ENCODE results near the gene CLNK.
"Not testable (repeated sequence)": the region's sequence is repeated elsewhere in the genome, so short reads cannot be mapped to it uniquely, and the experiment has no call there.

The CLNK gene

DNA sequence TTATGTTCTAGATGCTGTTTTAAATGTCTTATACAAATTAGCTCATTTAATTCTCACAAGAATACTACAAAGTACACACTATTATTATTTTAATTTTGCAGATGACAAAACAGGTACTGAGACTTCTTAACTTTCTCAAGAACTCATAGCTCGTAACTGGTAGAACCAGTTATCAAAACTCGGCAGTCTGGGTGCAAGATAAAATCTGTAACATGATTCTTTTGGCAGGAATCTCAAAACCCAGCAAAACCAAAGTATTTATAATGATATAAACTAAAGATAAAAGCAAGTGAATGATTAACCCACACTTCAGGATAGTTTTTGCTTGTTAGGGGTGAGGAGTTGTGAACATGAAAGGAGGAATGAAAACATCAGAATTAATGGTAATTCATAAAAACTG, 27.6 kb downstream of the CLNK start:
- DNase-seq, result no peak

GRCh38 chr4:10656420-10656819, 28.1 kb downstream of the CLNK start:
- DNase-seq, result no peak

DNA sequence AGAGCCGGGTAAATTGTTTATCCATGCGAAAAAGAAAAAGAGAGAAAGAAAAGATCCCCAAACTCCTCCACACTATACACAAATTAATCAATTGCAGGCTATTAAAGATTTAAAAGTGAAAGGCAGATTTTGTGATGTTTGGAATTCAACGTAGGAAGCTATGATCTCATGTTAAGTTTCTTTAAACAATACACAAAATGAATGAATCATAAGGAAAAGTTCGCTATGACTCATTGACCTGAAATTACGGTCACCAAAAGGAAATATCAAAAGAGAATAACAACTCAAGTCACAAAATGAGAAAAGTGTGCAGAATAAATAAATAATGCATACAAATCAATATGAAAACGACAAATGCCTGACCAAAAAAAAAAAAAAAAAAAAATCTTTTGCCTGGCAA, 28.6 kb downstream of the CLNK start:
- no peak for DNase-seq

DNA sequence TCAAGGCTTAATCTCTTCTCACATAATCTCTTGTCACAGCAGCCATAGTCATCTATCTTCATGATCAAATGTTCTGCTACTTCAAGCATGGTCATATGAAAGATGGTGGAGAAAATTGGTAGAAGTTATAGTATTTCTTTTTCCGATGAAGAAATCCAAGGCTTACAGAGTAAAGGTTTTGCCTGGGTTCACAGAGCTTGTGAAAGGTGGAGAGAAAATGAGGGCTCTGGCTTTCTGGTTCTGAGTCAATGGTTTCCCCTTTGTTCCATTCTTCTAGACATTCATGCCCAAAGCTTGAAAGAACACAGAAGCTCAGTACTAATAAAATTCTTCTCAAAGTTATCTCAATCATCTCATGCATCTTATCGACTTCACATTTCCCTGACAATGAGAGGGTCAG, 36.1 kb downstream of the CLNK start:
- no peak for DNase-seq

GRCh38 chr4:10647846-10648245, 36.7 kb downstream of the CLNK start:
- DNase-seq, result no peak

DNA sequence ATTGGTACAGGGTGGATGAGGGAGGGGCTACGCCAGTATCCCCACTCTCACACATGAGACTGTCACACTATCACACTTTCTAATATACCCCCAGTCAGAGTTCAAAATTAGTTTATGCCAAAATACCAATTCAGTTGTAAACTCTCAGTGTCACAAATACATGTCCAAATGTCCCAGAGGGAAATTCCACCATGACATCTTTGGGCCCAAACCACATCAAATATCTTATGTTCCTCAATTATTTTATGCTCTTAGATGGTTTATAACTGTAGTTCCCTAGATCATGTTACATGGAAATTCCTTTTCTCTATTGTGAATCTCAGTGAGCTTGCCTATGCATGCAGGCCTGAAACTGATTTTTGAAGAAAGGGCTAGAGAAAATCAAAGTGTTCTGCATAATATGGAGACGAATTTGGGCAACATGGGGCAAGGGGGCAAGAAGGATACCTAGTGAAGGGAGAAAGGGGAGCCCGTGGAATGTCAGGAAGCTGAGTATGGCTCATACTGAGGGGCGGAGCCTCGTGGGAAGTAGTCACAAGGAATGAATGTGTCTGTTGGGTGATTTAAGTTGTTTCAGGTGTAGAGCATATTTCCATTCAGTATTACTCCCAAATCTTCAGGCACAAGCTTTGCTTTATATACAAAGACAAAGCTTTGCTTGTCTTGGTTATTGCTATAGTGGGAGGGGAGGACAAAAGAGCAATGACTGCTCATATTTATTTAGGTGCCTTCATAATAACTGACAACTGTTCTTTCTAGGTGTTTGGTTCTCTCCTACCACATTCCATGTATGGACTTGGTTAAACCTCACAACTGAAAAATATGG, 40.8 kb downstream of the CLNK start:
- no peak for DNase-seq

DNA sequence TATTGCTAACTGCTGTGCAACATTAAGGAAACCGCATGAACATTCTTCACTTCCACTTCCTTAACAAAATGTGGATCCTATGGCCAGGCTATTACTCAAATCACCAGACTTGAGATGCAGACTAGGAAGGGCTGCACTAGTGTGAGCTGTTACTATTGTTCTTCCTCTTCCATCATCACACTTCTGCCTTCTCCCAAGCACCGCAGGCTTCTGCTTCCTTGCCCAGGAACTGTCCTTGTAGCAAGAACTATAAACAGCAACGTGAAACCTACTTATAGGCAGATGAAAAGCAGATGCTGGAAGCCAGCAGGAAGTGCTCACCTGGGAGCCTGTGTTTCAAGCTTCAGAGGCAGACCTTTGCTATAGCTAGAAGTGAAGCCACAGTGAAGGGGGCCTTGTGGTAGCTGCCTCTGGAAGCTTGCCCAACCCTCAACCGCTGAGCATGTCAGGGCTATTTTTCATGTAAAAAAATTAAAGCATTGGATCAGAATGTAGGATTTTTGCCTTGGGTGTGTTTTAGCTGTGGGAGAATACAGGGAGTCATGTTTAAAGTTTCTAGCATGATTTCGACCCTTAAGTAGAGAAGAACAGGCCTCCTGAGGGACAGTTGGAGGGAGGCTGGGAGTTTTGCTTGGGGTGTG, 43.9 kb downstream of the CLNK start:
- no peak for DNase-seq

DNA sequence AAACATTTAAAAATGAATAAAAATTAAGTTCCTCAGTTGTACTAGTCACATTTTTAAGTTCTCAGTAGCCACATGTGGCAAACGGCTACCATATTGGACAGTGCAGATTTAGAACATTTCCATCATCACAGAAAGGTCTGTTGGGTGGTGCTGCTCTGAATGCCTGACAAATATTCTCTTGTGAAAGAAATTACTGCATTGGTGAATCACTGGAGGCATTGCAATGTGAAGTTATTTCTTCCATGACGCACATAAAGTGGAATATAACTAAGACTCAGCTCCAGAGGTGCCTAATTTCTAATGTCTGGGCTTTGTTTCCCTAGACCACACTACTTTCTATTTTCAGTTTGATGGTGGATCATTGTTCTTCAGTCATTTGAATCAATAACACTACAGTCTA, 44.9 kb downstream of the CLNK start:
- no peak for DNase-seq

- DNase-seq, result no peak
Observed at GRCh38 chr4:10639100-10639499, 45.5 kb downstream of the CLNK start.

- DNase-seq, result no peak
Observed at GRCh38 chr4:10635091-10635490, 49.5 kb downstream of the CLNK start.

- no peak for DNase-seq
Observed at GRCh38 chr4:10629394-10629793, 55.2 kb downstream of the CLNK start.

DNA sequence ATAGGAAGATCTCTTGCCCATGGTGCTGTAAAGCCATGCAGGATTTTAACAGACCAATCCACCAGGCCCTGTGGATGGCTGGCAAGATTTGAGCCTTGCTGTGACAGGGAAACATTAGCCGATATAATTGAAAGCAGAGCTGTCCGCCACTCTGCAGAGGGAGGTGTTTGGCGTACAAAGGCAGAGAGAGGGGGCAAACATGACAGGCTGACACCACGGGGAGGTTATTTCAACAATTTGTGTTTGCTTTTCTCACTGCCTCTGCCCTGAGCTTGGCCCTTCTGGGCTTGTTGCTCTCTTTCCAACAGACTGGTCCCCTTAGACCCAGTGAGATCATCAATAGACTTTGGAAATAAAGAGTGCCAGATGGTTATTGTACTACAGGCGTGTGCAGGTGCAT, 59.4 kb downstream of the CLNK start:
- no peak for DNase-seq

DNA sequence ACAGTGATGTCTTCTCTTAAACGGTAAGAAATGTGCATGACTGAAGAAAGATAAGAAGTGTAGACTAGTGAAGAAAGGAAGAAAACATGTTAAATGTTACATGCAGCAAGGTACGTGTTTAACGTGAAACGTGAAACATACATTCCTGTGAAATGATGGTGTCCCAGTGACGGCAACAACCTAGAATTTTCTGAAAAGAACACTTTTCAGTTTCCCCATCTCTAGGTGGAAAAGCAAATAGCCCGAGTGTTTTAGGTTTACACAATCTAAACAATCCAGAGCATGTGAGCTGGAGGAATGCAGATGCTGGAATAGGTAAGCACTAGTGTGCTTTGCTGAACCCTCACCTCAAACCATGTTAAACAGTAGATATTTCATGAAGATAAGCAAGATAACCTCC, 60.7 kb downstream of the CLNK start:
- DNase-seq, result no peak

DNA sequence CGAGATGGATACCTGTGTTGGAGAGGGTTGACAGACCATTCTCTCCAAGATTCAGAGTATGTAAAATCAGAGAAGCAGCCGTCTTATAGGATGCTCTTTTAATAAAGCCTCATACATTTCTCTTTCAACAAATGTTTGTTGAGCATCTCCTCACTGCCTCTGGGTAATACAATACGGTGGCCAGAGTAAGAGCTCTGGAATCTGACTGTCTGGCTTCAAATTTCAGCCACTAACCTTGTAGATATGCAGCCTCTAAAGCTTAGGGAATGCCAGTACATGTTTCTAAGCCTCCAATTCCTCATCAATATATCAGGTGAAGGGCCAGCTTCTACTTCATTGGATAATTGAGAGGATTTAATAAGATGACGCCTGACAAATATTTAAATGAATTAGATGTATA, 61.3 kb downstream of the CLNK start:
- DNase-seq, result no peak

DNA sequence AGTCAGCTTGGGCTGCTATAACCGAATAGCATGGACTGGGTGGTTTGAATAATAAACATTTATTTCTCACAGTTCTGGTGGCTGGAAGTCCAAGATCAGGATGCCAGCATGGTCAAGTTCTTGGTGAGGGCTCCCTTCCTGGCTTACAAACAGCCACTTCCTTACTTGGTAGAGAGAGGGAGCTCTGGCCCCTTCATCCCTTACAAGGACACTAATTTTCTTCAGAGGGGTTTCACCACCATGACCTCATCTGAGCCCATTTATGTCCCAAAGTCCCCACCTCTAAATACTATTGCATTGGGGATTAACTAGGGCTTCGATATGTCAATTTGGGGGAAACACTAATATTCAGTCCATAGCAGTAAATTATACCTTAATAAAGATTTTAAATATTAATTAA, 61.8 kb downstream of the CLNK start:
- no peak for DNase-seq

- no peak for DNase-seq
Observed at GRCh38 chr4:10620935-10621488, 63.6 kb downstream of the CLNK start.

- DNase-seq, result no peak
Observed at GRCh38 chr4:10619855-10620254, 64.7 kb downstream of the CLNK start.

- no peak for DNase-seq
Observed at GRCh38 chr4:10619220-10619619, 65.3 kb downstream of the CLNK start.

DNA sequence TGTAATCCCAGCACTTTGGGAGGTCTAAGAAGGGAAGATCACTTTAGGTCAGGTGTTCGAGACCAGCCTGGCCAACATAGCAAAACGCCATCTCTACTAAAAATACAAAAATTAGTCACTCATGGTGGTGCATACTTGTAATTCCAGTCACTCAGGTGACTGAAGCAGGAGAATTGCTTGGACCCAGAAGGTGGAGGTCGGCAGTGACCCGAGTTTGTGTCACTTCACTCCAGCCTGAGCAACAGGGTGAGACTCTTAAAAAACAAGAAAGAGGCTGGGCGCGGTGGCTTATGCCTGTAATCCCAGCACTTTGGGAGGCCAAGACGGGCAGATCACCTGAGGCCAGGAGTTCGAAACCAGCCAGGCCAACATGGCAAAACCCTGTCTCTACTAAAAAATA, 69.6 kb downstream of the CLNK start:
- not testable (repeated sequence) for DNase-seq

- no peak for DNase-seq
Observed at GRCh38 chr4:10613926-10614478, 70.6 kb downstream of the CLNK start.

GRCh38 chr4:10612476-10612875, 72.1 kb downstream of the CLNK start:
- DNase-seq, result no peak

- no peak for DNase-seq
Observed at GRCh38 chr4:10611673-10612072, 72.9 kb downstream of the CLNK start.

DNA sequence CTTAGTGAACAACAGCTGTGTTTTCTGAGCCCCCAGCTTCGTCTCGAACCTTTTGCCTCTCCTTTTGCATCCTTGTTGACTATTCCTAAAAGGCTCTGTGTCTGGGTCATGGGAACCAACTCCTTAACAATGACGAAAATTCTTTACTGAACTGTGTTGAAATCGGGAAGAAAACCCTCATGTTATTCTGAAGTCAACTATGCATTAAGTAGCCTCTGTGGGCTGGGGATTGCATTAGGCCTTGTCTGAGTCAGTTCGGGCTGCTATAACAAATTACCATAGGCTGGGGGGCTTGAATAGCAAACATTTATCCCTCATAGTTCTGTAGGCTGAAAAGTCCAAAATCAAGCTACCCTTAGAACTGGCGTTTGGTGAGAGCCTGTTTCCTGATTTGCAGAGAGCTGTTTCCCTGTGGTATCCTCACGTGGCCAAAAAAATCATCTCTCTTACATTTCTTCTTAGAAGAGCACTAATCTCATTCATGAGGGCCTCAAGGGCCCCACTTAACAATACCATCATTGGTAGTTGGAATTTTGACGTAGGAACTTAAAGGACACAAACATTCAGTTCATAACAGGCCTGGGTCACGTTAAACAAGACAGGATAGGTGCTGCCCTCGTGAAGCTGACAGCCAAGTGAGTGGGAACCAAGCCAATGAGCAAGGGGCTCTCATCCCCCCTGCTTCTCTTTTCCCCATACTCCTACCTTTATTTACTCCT, 75.9 kb downstream of the CLNK start:
- DNase-seq, result no peak
